Fibroblast of the aortic adventitia (primary cell): ENCODE data around the gene CCT6B. TPM values are rescaled to one million over a fixed set of nuclear protein-coding genes. Genes with fewer than 3 reads are reported as not detected.

Experiments
- DNase-seq: peaks from one replicate; pipeline ENCODE4 v3.0.0-alpha.2; 2010; ENCODE audit warnings: low read depth
- H3K4me3 ChIP-seq: 2 replicates; pipeline ENCODE4 v1.5.1; 2011; ENCODE audit warnings: low read depth, mild to moderate bottlenecking, control low read depth, low read length, moderate library complexity
- total RNA-seq: library from RNA; depleted of rRNA; stranded (reverse); fragments of >200 nt; gene quantifications from 2 replicates; pipeline ENCODE4 v1.2.3, GENCODE V29; 2012; ENCODE audit warnings: low replicate concordance
- TF ChIP-seq, protein P1 (sequence below): IDR thresholded peaks from 2 replicates; pipeline ENCODE4 v1.5.1; 2011; ENCODE audit warnings: mild to moderate bottlenecking, low read length, control low read depth, inconsistent platforms; ENCODE audit not compliant: insufficient read depth

CCT6B gene
- total RNA-seq, 1 donor = 3.2 TPM

DNA sequence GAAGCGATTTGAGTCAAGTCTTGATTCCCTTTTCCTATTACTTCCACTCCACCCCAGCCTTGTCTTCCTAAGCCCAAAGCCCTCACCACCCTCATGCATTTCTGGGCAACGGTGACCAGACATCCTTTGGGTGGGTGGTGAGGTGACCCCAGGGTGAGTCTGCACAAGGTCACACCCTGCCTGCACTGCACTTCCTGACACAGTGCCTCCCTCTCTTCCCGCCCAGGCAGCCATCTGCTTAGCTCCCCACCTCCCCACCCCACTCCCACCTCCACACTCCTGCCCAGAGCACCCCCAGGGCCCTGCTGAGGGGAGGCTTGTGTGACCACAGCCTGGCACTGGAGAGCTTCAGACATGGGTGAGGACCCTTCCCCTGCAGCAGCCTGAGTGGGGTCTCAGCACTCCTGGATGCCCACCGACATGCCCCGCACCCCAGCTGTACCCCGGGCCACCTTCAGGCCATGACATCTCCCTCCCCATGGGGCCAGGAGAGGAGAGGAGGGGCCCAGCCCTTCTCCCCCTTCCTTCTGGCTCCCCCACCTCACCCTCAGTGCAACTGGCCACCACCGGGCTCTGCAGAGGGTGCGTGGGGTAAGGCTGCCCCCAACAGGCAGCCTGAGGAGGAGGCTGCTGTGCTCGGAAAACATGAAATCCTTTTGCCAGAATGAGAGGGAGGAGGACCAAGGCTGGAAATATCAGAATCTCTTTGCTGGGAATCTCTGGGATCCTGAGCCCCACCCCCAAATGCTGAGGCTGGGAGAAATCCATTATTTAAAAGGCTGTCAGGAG is 68.6 kb downstream of the CCT6B start:
- DNase-seq = no peak
- TF ChIP-seq, protein P1, sequence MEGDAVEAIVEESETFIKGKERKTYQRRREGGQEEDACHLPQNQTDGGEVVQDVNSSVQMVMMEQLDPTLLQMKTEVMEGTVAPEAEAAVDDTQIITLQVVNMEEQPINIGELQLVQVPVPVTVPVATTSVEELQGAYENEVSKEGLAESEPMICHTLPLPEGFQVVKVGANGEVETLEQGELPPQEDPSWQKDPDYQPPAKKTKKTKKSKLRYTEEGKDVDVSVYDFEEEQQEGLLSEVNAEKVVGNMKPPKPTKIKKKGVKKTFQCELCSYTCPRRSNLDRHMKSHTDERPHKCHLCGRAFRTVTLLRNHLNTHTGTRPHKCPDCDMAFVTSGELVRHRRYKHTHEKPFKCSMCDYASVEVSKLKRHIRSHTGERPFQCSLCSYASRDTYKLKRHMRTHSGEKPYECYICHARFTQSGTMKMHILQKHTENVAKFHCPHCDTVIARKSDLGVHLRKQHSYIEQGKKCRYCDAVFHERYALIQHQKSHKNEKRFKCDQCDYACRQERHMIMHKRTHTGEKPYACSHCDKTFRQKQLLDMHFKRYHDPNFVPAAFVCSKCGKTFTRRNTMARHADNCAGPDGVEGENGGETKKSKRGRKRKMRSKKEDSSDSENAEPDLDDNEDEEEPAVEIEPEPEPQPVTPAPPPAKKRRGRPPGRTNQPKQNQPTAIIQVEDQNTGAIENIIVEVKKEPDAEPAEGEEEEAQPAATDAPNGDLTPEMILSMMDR = peak; percentile 22
- H3K4me3 ChIP-seq = no peak overlapping the region

DNA sequence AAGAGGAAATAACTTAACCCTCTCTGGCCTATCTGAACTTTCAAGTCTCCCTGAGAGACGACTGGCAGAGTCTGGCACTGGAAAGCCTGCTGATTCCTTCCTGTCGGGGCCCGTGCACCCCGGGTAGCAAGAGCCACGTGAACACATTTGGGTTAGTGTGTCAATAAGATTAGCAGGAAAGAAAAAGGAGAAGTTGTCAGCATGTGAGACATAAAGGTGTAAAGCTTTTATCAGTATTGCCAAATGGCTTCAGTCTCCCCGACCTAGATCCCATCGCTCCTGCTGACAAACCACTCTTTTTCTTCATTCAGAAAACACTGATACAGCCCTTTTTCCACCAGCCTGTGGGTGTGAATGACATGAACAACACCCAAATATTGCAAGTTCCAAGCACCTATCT is 74.4 kb downstream of the CCT6B start:
- no peak for DNase-seq
- TF ChIP-seq, protein P1 = no peak
- no peak overlapping the region for H3K4me3 ChIP-seq

DNA sequence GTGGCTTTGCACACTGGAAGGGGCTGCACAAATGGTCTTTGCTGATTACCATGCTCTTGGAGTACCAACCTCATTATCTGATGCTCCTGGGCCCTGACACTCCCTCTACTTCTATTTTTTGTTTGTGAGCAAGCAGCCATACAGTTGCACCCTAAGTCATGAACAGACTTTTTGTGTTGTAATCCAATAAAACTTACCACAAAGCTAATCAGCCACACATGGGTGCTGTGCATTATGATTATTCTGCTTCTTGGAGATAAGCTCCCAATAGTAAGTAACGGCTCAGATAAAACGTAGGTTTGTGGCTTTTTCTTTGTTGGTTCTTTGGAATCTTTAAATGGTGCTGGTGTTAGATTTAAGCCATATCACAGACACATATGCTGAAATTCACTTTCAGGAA is 76.2 kb downstream of the CCT6B start:
- TF ChIP-seq, protein P1 = no peak
- no peak overlapping the region for H3K4me3 ChIP-seq
- DNase-seq = no peak

DNA sequence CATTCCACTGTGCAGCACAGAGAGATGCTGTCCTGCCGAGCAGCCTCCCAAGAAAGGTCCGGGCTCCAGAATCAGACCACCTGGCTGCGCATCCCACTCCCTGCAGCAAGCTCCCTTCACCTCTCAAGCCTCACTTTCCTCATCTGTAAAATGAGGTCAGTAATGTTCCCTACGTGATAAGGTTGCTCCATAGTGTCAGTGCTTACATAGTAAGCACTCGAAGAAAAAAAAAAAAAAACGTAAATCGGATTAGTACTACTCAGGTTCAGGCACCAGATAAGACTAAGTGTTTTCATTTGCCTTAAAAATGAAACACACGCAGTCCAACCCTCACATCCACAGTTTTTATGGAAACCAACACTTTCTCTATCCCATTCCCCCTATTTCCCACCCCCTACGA is 76.7 kb downstream of the CCT6B start:
- DNase-seq = no peak
- no peak overlapping the region for H3K4me3 ChIP-seq
- TF ChIP-seq, protein P1 = no peak

DNA sequence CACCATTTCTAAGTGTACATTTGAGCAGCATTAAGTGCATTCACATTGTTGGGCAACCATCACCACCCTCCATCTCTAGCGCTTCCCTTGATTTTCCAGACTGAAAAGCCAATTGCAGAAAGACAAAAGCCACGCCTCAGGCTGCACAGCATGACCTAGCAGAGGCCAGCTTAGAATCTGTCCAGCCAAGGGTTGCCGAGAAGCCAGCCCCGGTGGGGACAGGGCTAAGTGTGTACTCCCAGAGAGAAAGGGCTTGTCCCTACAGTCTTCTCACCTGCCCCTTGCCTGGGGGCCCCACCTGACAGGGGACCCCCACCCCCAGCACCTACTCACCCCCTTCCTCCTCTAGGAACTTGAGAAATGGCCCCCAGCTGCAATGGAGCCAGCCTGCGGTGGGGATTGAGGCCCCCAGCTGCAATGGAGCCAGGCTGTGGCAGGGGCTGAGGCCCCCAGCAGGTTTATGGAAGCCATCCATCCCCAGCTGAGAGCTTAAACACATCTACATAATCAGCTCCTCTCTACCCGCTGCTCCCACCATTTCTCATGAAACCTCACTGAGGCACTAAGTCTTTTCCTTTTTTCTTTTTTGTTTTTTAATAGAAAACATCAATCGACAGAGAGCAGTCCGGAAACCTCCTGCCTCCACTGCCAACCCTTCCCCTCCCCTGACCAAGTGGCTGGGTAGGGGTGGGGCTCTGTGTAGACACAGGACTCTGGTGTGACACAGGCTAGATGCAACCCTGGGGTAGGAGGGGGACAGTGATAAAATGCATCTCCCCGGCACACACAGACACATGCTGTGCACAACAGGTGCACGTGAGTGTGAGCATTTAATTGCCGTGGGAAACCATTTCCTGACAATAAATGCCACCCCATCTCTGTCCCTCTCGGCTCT is 77.9 kb downstream of the CCT6B start:
- H3K4me3 ChIP-seq = no peak overlapping the region
- TF ChIP-seq, protein P1 = no peak
- DNase-seq = no peak

DNA sequence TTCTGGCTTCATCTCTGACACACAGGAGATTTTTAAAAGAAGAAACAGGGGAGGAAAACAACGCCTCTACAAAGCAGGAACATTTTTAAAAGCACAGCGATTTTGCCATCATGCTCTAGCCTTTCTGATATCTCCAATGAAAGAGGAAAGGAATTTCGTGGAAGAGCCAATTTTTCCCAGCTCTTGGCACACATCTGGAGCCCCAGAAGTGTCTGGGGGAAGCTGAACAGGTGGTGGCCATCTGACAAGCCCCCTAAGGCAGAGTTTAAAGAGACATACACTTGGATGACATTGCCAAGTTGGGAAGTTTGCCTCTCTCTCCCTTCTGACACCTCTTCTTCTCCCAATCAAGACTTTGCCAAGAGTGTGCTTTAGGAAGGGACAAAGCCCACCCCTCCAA is 82.1 kb downstream of the CCT6B start:
- TF ChIP-seq, protein P1 = no peak
- DNase-seq = no peak
- no peak overlapping the region for H3K4me3 ChIP-seq

Other genes with a start within 250 kb of the CCT6B start
- gene ZNF830, start 80 bp upstream of the CCT6B start, total RNA-seq = 10.5 and 94.8 TPM in 2 replicates
- 9.2 and 31.0 TPM in 2 replicates for gene LIG3, start 19.1 kb upstream of the CCT6B start, total RNA-seq
- 17.0 TPM in 2 replicates for gene RFFL, start 102.2 kb upstream of the CCT6B start, total RNA-seq
- 4.7 and 14.8 TPM in 2 replicates for gene RAD51D, start 158.4 kb upstream of the CCT6B start, total RNA-seq
- gene FNDC8, start 160.2 kb upstream of the CCT6B start, total RNA-seq = not detected in 2 replicates
- gene NLE1, start 180.8 kb upstream of the CCT6B start, total RNA-seq = 11.7 and 14.1 TPM in 2 replicates
- gene UNC45B, start 186.4 kb upstream of the CCT6B start, total RNA-seq = not detected in 2 replicates
- 0.49 TPM in 1 of 2 replicates, not detected in the other for gene SLC35G3, start 232.9 kb upstream of the CCT6B start, total RNA-seq